H9 (cell line): ENCODE data around the gene H2AZ1. TPM values are rescaled to one million over a fixed set of nuclear protein-coding genes. Genes with fewer than 3 reads are reported as not detected.
"Not testable (repeated sequence)": the region's sequence is repeated elsewhere in the genome, so short reads cannot be mapped to it uniquely, and the experiment has no call there.

Experiments used
- DNase-seq: peaks from one replicate; pipeline ENCODE4 v3.0.0-alpha.2; 2017
- H2AFZ ChIP-seq: one replicate; pipeline ENCODE4 v1.6.1; 2013; ENCODE audit warnings: mild to moderate bottlenecking, low read length, control low read depth, moderate library complexity
- H2AK5ac ChIP-seq: 2 replicates; pipeline ENCODE4 v1.6.1; 2013; ENCODE audit warnings: low read length, control low read depth, mixed read lengths; ENCODE audit not compliant: insufficient read length
- H2BK120ac ChIP-seq: one replicate; pipeline ENCODE4 v1.6.1; 2013; ENCODE audit warnings: low read depth, mild to moderate bottlenecking, low read length, control low read depth, inconsistent platforms; ENCODE audit not compliant: poor library complexity, severe bottlenecking
- H2BK12ac ChIP-seq: 2 replicates; pipeline ENCODE4 v1.6.1; 2013; ENCODE audit warnings: low read length, control low read depth, mixed read lengths, low read depth; ENCODE audit not compliant: insufficient read length
- H2BK15ac ChIP-seq: 2 replicates; pipeline ENCODE4 v1.6.1; 2013; ENCODE audit warnings: low read depth, low read length, control low read depth
- H2BK20ac ChIP-seq: one replicate; pipeline ENCODE4 v1.6.1; 2013; ENCODE audit warnings: low read depth, mild to moderate bottlenecking, low read length, control low read depth, inconsistent platforms; ENCODE audit not compliant: poor library complexity, severe bottlenecking
- H2BK5ac ChIP-seq: 2 replicates; pipeline ENCODE4 v1.6.1; 2013; ENCODE audit warnings: low read length, control low read depth, mixed read lengths; ENCODE audit not compliant: insufficient read length
- H3K14ac ChIP-seq: 2 replicates; pipeline ENCODE4 v1.6.1; 2013; ENCODE audit warnings: low read length, control low read depth; ENCODE audit not compliant: insufficient read depth
- H3K18ac ChIP-seq: 2 replicates; pipeline ENCODE4 v1.6.1; 2013; ENCODE audit warnings: low read depth, mild to moderate bottlenecking, mixed read lengths, low read length, control low read depth; ENCODE audit not compliant: insufficient read length
- H3K23ac ChIP-seq: 2 replicates; pipeline ENCODE4 v1.6.1; 2013; ENCODE audit warnings: low read length, control low read depth, mixed read lengths, low read depth; ENCODE audit not compliant: insufficient read length
- H3K23me2 ChIP-seq: 2 replicates; pipeline ENCODE4 v1.6.1; 2013; ENCODE audit warnings: low read depth, mild to moderate bottlenecking, mixed read lengths, low read length, control low read depth; ENCODE audit not compliant: insufficient read length, poor library complexity, severe bottlenecking
- H3K27ac ChIP-seq: 2 replicates; pipeline ENCODE4 v1.5.1; 2013; ENCODE audit warnings: low read length, control low read depth, mixed read lengths, low read depth; ENCODE audit not compliant: insufficient read length
- H3K27me3 ChIP-seq: 2 replicates; pipeline ENCODE4 v1.6.1; 2013; ENCODE audit warnings: low read length, control low read depth, inconsistent platforms; ENCODE audit not compliant: insufficient read depth
- H3K4ac ChIP-seq: 2 replicates; pipeline ENCODE4 v1.6.1; 2013; ENCODE audit warnings: low read depth, mild to moderate bottlenecking, control low read depth, inconsistent platforms, low read length, moderate library complexity
- H3K4me1 ChIP-seq: 2 replicates; pipeline ENCODE4 v1.6.1; 2013; ENCODE audit warnings: low read length, control low read depth, inconsistent platforms; ENCODE audit not compliant: insufficient read depth
- H3K4me2 ChIP-seq: 2 replicates; pipeline ENCODE4 v1.6.1; 2013; ENCODE audit warnings: low read length, control low read depth, mixed read lengths; ENCODE audit not compliant: insufficient read length, insufficient read depth
- H3K56ac ChIP-seq: 2 replicates; pipeline ENCODE4 v1.6.1; 2013; ENCODE audit warnings: low read depth, mild to moderate bottlenecking, mixed read lengths, low read length, control low read depth; ENCODE audit not compliant: insufficient read length
- H3K79me1 ChIP-seq: 2 replicates; pipeline ENCODE4 v1.6.1; 2013; ENCODE audit warnings: low read depth, mild to moderate bottlenecking, moderate library complexity, low read length, control low read depth, inconsistent platforms; ENCODE audit not compliant: insufficient read depth, poor library complexity, severe bottlenecking
- H3K79me2 ChIP-seq: 2 replicates; pipeline ENCODE4 v1.6.1; 2013; ENCODE audit warnings: low read length, control low read depth, inconsistent platforms; ENCODE audit not compliant: insufficient read depth
- H3K9ac ChIP-seq: 2 replicates; pipeline ENCODE4 v1.6.1; 2013; ENCODE audit warnings: low read length, control low read depth, mixed read lengths; ENCODE audit not compliant: insufficient read length; ENCODE audit errors: extremely low read depth
- H3K9me3 ChIP-seq: one replicate; pipeline ENCODE4 v1.6.1; 2013; ENCODE audit warnings: low read depth, low read length, inconsistent platforms; ENCODE audit not compliant: control insufficient read depth
- H3T11ph ChIP-seq: one replicate; pipeline ENCODE4 v1.6.1; 2013; ENCODE audit warnings: mild to moderate bottlenecking, low read length, control low read depth, inconsistent platforms
- H4K20me1 ChIP-seq: one replicate; pipeline ENCODE4 v1.6.1; 2013; ENCODE audit not compliant: control insufficient read depth, insufficient read length, insufficient read depth
- H4K5ac ChIP-seq: 2 replicates; pipeline ENCODE4 v1.6.1; 2013; ENCODE audit warnings: low read depth, mild to moderate bottlenecking, mixed read lengths, low read length, control low read depth; ENCODE audit not compliant: insufficient read length
- H4K8ac ChIP-seq: replicated peaks from 2 replicates; pipeline ENCODE4 v1.6.1; 2013; ENCODE audit warnings: low read length, control low read depth, mixed read lengths, low read depth; ENCODE audit not compliant: insufficient read length
- H4K91ac ChIP-seq: 2 replicates; pipeline ENCODE4 v1.6.1; 2013; ENCODE audit warnings: low read depth, mild to moderate bottlenecking, moderate library complexity, mixed read lengths, low read length, control low read depth; ENCODE audit not compliant: insufficient read length
- H3K27ac Mint-ChIP-seq, 3 experiments: 2 replicates in 2 of 3; 3 replicates in 1 of 3; pipeline ENCODE4 v1.8.0; 2020 to 2021; ENCODE audit warnings: mixed read lengths in 3 of 3, mild to moderate bottlenecking in 1 of 3, moderate library complexity in 1 of 3
- H3K27me3 Mint-ChIP-seq: 2 replicates; pipeline ENCODE4 v1.8.0; 2021; ENCODE audit warnings: low read depth, mild to moderate bottlenecking, moderate library complexity, mixed read lengths
- H3K36me3 Mint-ChIP-seq, 3 experiments: 2 replicates in 2 of 3; 3 replicates in 1 of 3; pipeline ENCODE4 v1.8.0; 2020 to 2021; ENCODE audit warnings: low read depth in 3 of 3, mixed read lengths in 3 of 3; ENCODE audit not compliant: insufficient read depth in 1 of 3
- H3K4me1 Mint-ChIP-seq, 2 experiments: 2 replicates each; pipeline ENCODE4 v1.8.0; 2020; ENCODE audit warnings: mixed read lengths in 2 of 2
- H3K4me3 Mint-ChIP-seq, 2 experiments: 2 replicates in 1 of 2; 3 replicates in 1 of 2; pipeline ENCODE4 v1.8.0; 2020 to 2021; ENCODE audit warnings: mild to moderate bottlenecking in 2 of 2, mixed read lengths in 2 of 2, moderate library complexity in 1 of 2
- H3K9me3 Mint-ChIP-seq, 2 experiments: 2 replicates in 1 of 2; 3 replicates in 1 of 2; pipeline ENCODE4 v1.8.0; 2020; ENCODE audit warnings: mild to moderate bottlenecking in 2 of 2, mixed read lengths in 2 of 2, moderate library complexity in 1 of 2
- WGBS: extraction: QIAGEN DNeasy Blood & Tissue Kit; methylation state at CpG from one replicate; pipeline ENCODE4 v1.1.7; 2013; ENCODE audit warnings: missing lambda C conversion rate, low lambda C conversion rate, mixed read lengths; ENCODE audit not compliant: insufficient read length; ENCODE audit errors: extremely low coverage; 5-methylcytosine and 5-hydroxymethylcytosine counted together
- total RNA-seq: library from RNA; stranded (reverse); gene quantifications from 2 replicates; pipeline ENCODE4 v1.2.1, GENCODE V29; 2021
- TF ChIP-seq, protein P1 (sequence below): fragments of 200-600 bp; sonication (generic); conservative IDR thresholded peaks from 3 replicates; pipeline ENCODE4 v1.8.0; 2021; ENCODE audit warnings: antibody characterized with exemption, mild to moderate bottlenecking

H2AZ1 gene
- total RNA-seq, 1 experiment from 2014 or later = 811 TPM

DNA sequence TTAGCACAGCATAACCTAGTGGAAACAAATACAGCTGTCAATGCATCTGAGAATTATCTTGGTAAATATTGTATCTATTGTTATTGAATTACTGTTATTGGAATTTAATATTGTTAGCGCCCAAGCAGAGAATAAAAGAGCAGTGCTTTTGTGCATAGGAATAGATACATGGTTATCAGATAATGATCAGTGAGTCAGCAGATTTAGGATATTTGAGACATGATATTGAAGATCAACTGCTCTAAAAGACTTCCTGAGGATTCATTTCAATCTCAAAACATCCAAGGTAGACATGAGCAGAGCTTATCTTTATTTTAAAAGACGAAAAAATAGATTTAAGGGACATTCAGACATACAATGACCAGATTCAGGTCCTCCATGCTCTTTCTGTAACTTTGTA is 10.6 kb upstream of the H2AZ1 start:
- Histone ChIP-seq H4K91ac (no peak overlapping the region), H4K8ac (no peak overlapping the region), H3T11ph (no peak overlapping the region), H3K79me1 (no peaks in the 10 kb centered on the region), H3K18ac (no peak overlapping the region), H2BK12ac (no peak overlapping the region), H3K4me2 (no peak overlapping the region), H4K20me1 (no peaks in the 10 kb centered on the region), H3K14ac (no peak overlapping the region), H2BK15ac (no peak overlapping the region), H3K79me2 (no peaks in the 10 kb centered on the region), H3K4ac (no peak overlapping the region), H3K27me3 (no peaks in the 10 kb centered on the region), H3K56ac (no peak overlapping the region), H2BK120ac (no peak overlapping the region), H2BK20ac (no peak overlapping the region), H3K9me3 (no peaks in the 10 kb centered on the region), H3K4me1 (no peaks in the 10 kb centered on the region), H3K27ac (no peak overlapping the region), H3K23ac (no peak overlapping the region), H3K23me2 (no peaks in the 10 kb centered on the region), H2AK5ac (no peak overlapping the region), H2AFZ (no peak overlapping the region), H4K5ac (no peak overlapping the region), H2BK5ac (no peak overlapping the region), H3K9ac (no peak overlapping the region)
- no peak for DNase-seq
- Mint-ChIP-seq H3K27me3 (no peaks in the 10 kb centered on the region), H3K4me1 (no peaks in the 10 kb centered on the region), H3K9me3 (peaks cover 5 to 6% of the 10 kb centered on the region in 2 experiments; a peak in 4 of 5 replicates), H3K4me3 (no peak overlapping the region), H3K27ac (no peak overlapping the region), H3K36me3 (peaks cover 0 to 3% (median 0%) of the 10 kb centered on the region in 3 experiments; a peak in 2 of 7 replicates)
- TF ChIP-seq, protein P1, sequence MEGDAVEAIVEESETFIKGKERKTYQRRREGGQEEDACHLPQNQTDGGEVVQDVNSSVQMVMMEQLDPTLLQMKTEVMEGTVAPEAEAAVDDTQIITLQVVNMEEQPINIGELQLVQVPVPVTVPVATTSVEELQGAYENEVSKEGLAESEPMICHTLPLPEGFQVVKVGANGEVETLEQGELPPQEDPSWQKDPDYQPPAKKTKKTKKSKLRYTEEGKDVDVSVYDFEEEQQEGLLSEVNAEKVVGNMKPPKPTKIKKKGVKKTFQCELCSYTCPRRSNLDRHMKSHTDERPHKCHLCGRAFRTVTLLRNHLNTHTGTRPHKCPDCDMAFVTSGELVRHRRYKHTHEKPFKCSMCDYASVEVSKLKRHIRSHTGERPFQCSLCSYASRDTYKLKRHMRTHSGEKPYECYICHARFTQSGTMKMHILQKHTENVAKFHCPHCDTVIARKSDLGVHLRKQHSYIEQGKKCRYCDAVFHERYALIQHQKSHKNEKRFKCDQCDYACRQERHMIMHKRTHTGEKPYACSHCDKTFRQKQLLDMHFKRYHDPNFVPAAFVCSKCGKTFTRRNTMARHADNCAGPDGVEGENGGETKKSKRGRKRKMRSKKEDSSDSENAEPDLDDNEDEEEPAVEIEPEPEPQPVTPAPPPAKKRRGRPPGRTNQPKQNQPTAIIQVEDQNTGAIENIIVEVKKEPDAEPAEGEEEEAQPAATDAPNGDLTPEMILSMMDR = no peak
- no CpG with 5 or more reads among the region's 2 CpGs for WGBS

GRCh38 chr4:99958207-99958606 is 8.1 kb upstream of the H2AZ1 start:
- not testable (repeated sequence) for H2BK5ac ChIP-seq, H3T11ph ChIP-seq, H2BK12ac ChIP-seq, H3K27me3 ChIP-seq, H4K5ac ChIP-seq, H3K27ac Mint-ChIP-seq, H2BK120ac ChIP-seq, H3K18ac ChIP-seq, H2BK15ac ChIP-seq, H3K56ac ChIP-seq, H2AFZ ChIP-seq, H3K36me3 Mint-ChIP-seq, H3K4me1 Mint-ChIP-seq, H3K4me3 Mint-ChIP-seq, H3K4me2 ChIP-seq, H3K27me3 Mint-ChIP-seq, H3K9me3 Mint-ChIP-seq, H4K8ac ChIP-seq, H3K14ac ChIP-seq, H3K4me1 ChIP-seq, H3K23ac ChIP-seq, H2AK5ac ChIP-seq, H3K4ac ChIP-seq, H3K23me2 ChIP-seq, H4K20me1 ChIP-seq, H3K79me1 ChIP-seq, H3K9ac ChIP-seq, DNase-seq, H3K79me2 ChIP-seq, H3K27ac ChIP-seq, H4K91ac ChIP-seq, H2BK20ac ChIP-seq, H3K9me3 ChIP-seq
- no CpG with 5 or more reads among the region's 3 CpGs for WGBS
